UCSD-AML1 (cell line): ENCODE data around the gene JCHAIN.

ENCODE experiments used
- DNase-seq: peaks from one replicate; lab custom pipeline; 2025; ENCODE audit not compliant: unreplicated experiment; lab: John Stamatoyannopoulos, UW

JCHAIN gene

DNA sequence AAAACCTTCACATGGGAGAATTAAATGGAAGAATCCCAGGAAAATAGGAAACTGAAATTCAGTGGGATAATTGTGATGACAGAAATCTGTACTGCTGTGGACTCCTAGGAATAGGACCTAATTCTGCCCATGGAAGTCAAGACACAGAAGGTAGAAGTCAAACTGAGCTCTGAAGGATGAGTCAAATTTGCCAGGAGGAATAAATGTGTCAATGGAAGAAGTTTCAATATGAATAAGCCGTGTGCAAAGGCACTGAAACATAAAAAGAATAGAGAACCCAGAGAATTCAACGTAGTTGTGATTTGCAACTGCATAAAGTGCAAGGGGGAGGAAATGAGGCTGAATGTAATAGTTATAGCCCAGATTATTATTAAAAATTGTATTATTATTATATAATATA lies 26.1 kb downstream of the JCHAIN start:
- no peak for DNase-seq

DNA sequence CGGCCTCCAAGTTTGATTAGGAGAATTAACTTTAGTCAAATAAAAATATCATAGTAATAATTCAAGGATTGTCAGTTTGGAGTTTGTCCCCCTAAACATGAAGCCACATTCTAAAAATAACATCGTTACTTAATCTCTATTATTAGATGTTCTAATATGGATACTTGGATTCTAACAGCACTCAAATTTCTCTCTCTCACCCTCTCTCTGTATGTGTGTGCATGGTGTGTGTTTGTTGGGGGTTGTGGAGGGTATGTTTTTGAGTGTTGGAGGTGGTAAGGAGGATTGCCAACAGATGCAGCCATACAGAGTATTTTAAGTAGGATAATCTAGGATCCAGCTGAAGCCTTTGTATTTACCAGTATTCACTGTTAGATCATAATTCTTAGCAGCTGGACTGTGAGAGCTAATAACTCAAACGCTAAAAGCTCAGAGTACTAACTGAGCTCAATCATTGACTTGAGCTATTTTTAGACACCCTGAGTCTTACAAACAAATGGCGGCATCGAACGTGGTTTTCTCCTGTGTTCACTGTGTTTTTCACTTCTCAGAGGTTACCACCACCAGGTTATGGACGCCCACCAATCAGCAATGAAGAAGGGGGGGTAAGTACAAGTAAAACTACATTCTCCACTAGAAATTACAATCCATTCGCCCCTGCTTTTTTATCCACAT lies 28.9 kb downstream of the JCHAIN start:
- no peak for DNase-seq

DNA sequence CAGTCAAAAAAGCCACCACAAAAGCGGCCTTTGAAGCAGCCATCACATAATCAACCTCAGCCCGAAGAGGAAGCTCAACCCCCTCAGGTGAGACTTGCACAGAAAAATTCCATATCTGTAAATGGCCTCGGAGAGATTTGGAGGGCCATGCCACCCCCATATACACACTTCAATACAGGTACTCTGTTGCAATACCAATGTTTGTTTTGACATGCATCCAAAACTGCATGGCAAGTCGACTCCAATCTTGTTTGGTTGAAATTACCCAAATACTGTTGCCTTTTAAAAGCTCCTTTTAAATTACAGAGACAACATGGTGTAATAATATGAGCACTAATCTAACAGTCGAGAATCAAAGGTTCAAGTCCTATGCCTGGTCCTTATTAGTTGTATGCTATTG lies 31.8 kb downstream of the JCHAIN start:
- no peak for DNase-seq

DNA sequence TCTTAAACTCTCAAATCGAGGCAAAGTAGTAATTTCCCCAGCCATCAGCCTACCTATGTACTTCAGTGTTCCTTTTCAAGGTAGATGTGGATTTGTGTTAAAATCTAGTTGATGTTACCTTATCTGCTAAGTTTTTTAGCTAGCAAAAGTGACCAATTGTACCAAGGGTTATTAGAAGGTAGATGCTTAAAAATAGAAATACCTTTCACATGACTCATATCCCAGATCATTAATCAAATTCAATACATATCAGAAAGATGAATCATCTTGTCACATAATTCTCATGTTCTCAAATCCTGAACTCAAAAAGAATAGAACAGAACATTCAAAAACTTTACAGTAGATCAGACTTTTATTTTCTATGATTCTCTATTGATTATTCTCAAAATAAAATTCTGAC lies 34.3 kb downstream of the JCHAIN start:
- no peak for DNase-seq

DNA sequence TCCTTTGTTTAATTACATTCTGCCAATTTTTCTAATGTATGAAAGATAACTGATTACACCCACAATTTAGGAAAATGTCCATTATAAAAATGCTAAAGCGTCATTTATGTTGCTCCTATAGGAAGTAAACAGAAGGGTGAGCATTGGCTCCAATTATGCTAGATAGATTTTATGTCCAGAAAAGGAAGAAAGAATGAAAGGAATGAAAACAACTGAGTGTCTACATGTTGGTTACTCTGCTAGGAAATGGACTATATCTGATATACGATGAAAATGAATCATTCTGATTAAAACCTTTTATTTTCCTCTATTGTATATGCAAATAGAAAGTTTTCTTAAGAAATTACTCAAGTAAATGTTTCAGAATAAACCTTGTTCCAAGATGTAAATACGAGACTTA lies 36.1 kb downstream of the JCHAIN start:
- no peak for DNase-seq

DNA sequence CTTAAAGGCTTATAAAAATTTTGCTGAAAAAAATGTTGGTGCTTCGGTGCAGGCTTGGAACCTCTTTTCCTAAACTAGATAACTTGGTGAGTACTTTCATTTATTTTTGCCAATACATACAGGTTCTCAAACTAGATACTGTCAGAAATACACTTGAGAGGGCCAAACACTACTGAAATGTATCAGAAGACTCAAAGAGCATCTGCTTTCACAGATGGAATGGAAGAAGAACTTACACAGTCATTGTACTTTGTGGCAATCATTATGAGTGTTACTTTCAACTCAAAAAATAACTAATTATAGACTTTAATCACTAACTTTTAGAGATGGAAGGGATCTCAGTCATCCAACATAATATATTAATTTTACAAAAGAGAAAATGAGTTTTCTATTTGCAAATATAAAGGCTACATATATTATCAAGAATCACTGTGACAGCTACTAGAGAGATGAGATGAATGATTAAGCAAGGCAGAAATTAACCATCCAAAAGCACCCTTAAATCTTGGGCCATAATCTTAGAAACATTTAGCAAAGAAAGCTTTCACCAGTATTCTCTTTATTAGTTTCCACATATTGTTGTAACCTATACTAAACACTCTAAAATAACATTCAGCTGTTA lies 36.7 kb downstream of the JCHAIN start:
- no peak for DNase-seq

DNA sequence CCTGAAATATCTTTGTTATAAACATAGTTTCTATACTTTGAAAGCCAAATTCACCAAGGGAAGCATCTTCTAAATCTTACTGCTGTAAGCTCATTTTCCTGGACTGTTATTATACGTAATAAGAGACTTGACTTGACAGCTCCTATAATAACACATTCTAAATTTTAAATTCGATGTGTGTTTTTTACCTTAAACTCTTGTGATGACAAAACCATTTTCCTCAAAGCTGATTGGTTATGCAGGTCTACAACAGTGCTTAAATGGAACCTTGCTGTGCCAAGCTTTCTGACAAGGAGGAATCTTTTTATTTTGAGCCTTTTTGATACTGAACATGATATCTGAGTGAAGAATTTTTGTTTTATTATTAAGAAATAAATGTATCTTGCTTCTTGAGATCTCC lies 37.9 kb downstream of the JCHAIN start, which contains the start of gene ENAM:
Gene ENAM (plus strand): TSS at position 301 of the 400 bp plus-strand sequence. CDS start 757 bp downstream, outside the sequence.
- DNase-seq = no peak

DNA sequence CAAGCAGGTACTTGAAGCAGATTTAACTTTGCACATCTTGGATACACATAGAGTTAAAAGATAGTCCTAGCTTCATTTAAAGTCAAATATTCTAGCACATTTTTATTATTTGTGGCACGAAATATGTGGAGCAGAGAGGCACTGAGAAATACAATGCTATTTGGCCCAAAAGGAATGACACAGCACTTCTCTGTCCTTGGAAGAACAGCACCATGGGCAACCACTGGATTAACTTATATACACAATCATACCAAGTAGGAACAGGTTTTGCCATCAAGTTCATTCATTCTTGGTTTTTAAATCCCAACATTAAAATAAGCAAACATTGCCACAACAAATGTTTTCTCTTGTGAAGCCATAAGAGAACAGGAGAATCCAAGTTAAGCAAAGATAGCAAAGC lies 38.7 kb downstream of the JCHAIN start:
- no peak for DNase-seq

DNA sequence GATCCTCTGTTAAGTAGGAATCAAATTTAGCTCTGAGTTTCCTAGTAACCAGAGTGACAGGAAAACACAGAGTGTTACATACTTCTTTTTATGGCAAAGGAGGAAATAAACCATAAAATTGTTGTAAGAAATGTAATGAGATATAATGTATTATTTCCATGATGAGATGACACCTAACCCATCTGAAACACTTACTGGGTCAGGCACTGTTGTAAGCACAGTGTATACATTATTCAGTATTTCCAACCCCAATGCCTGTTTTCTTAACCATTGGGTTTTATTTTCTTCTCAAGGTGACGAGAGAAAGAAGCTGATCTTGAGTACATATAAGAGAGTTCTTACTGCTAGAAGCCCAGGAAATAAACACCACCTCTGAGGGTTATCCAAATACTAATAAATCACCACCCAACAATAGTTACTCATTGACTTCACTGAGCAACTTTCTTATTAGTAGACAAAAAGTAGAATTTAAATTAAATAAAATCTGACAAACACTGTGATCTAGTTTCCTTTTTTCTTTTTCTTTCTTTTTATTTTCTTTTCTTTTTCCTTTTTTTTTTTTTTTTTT lies 42.0 kb downstream of the JCHAIN start:
- DNase-seq = no peak

DNA sequence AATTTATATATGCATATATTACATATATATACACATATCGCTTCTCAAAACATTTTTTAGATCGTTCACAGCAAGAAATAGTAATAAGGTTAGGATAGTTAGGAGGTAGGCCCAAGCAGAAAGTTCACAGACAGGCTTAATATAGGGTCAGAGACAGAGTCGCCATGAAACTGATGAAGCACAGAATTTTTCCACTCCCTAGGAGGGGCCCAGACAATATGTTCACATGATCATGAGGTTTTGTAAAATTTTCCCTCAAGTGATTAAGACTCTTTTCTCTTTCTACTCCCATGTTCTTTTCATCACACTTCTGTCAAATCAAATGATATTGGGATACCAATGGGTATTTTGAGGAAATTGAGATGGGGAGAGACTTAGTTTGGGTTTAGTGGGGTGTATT lies 43.0 kb downstream of the JCHAIN start:
- DNase-seq = no peak

DNA sequence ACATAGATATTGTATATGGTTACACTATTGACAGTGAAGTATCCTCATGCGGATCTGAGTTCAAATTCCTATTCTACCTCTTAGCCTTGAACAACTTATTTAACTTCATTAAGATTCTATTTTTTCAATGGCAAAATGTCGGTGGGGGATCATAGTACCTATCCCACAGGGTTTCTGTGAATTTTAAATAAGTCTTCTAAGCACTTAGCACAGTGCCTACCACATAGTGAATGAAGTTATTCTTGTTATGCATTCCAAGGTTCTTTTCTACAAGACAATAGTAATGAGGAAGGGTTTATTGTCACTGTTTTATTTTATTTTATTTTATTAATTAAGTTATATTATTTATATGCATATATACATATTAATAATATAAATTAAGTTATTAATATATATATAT lies 46.5 kb downstream of the JCHAIN start:
- no peak for DNase-seq

DNA sequence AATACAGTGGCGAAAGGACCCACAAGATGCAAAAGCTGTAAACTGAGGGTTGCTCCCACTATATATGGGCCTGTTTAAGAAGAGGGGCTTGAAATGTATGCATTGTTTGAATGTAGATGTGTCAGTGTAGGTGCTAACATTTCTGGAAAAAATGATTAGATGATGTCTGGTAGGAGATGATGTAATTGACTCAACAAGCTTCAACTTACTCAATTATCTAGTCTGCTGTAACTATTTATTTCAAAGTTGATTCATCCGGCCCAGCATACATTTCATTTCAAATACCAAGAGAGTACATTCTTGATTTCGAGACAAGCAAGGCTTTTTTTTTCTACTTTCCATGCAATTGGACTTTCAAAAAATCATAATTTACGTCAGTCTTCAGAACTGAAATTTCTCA lies 47.0 kb downstream of the JCHAIN start:
- DNase-seq = no peak

DNA sequence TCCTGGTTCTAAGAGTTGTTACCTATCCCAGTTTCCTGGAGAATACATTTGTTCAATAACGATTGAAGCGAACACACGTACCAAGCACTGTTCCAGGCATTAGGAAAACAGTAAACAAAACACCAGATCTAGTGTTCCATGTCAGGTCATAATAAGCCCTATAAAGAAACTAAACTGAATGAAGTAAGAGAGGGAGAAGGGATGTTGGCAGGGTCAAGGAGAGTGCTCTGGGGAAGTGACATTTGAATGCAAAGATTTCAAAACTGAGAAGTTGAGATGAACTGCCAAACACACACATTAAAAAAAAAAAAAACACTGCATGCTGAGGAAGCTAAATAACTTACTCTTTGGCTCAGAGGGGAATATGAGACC lies 52.1 kb downstream of the JCHAIN start:
- DNase-seq = no peak

DNA sequence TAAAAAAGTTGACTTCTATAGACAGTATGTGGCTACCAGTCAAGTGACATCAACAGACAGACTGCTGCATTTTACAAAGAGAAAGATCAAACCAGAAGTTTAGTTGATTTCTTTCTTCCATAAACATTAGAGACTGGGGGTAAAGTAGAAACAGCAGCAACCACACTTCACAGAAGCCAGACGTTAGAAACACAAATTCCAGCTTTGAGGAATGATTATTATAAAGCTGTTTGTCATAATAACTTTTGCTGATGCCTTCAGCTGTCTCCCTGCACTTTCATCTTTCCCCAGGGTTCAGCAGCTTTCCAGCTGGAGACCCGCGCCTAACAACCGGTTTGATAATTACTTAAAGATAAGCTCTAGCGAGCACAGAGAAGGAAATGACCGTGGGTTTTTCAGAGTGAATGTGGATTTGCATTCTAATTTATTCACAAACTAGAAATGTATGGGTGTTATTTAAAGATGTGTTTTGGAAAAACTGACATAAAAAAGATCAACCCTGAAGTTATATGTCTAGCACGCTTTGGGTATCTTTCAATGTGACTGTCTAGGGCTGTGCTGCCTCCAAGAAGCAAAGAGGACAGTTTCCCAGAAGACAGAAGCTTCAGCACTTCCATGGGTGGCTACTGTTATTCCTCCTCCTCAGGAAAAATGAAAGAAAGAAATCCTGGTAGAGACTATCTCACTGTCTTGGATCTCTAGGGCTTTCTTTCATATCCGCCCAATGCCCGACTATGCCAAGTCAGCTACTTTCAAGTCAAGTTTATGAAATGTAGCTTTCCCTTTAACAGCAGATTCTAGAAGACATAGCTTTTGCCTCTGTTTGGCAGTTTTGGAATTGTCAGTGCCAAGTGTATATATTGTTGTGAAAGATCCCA lies 52.8 kb downstream of the JCHAIN start:
- DNase-seq = no peak

DNA sequence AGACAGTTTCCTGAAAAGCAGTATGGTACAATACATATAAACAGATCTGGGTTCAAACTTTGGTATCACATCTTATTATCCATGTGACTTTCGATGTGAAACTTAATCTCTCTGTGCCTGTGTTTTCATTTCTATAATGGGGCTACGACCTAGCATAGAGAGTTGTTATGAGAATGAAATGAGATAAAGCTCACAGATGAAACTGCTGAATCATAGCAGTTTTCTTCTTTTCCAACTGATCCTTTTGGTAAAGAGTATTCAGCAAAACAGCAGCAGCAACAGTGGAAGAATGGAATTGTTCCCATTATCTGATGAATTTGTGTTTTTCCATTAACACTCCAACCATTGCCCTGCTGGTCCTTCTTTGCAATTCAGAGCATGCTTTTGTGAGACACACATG lies 58.0 kb downstream of the JCHAIN start:
- DNase-seq = no peak

DNA sequence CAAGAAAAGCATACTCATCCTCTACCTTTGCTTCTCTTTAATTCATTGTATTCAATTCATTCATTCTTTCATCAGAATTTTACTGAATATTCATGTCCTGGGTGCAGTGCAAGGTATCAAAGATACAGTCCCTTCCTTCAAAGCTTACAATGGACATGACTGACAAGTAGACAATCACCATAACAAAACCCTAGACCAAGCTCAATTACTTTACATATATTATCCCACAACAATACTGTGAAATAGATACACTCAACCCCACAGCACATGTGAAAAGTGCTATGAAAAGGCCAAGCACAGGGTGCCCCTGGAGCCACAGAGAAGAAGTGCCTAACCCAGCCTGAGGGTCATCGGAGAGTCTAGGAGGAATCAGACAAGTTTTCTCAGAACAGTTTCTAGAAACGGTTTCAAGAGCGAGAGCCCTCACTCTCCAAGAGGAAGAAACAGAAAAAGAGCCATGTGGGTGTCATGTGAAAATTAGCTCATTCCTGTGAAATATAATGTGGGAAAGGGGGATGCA lies 58.9 kb downstream of the JCHAIN start:
- DNase-seq = no peak

DNA sequence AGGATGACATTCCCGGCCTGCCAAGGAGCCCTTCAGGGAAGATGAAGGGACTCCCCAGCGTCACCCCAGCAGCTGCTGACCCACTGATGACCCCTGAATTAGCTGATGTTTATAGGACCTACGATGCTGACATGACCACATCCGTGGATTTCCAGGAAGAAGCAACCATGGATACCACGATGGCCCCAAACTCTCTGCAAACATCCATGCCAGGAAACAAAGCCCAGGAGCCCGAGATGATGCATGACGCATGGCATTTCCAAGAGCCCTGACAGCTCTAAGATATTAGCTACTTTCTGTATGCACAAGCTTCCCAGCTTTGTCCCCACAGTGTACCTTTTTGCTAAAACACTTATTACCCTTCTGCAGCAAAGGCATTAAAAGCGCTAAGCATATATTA lies 59.8 kb downstream of the JCHAIN start:
- peak; percentile 12 for DNase-seq
